Smooth muscle cell (in vitro differentiated cells): Measurements from ENCODE around the gene DYRK2. TPM values are rescaled to one million over a fixed set of nuclear protein-coding genes. Genes with fewer than 3 reads are reported as not detected.

Source experiments
- DNase-seq: peaks from one replicate; lab custom pipeline; 2025; ENCODE audit not compliant: unreplicated experiment; lab: John Stamatoyannopoulos, UW
- H2AFZ ChIP-seq: fragments of 200-600 bp; sonication (generic); 2 replicates; pipeline ENCODE4 v1.6.0; 2016; ENCODE audit warnings: antibody characterized with exemption, low read depth, mild to moderate bottlenecking
- H3F3A ChIP-seq: fragments of 200-600 bp; sonication (generic); 2 replicates; pipeline ENCODE4 v1.6.0; 2017; ENCODE audit warnings: antibody characterized with exemption, low read depth
- H3K27ac ChIP-seq: fragments of 200-600 bp; sonication (generic); 2 replicates; pipeline ENCODE4 v1.5.1; 2016; ENCODE audit warnings: low read depth, mild to moderate bottlenecking
- H3K27me3 ChIP-seq: fragments of 200-600 bp; sonication (generic); 2 replicates; pipeline ENCODE4 v1.6.1; 2016; ENCODE audit warnings: low read depth, mild to moderate bottlenecking
- H3K36me3 ChIP-seq: fragments of 200-600 bp; sonication (generic); 2 replicates; pipeline ENCODE4 v1.5.1; 2016; ENCODE audit warnings: low read depth
- H3K4me1 ChIP-seq: fragments of 200-600 bp; sonication (generic); 2 replicates; pipeline ENCODE4 v1.5.1; 2016; ENCODE audit warnings: low read depth
- H3K4me2 ChIP-seq: fragments of 200-600 bp; sonication (generic); 2 replicates; pipeline ENCODE4 v1.6.0; 2016; ENCODE audit warnings: mild to moderate bottlenecking
- H3K4me3 ChIP-seq: fragments of 200-600 bp; sonication (generic); 2 replicates; pipeline ENCODE4 v1.5.1; 2016; ENCODE audit warnings: mild to moderate bottlenecking
- H3K79me2 ChIP-seq: fragments of 200-600 bp; sonication (generic); 2 replicates; pipeline ENCODE4 v1.6.0; 2016; ENCODE audit warnings: low read depth, mild to moderate bottlenecking
- H3K9ac ChIP-seq: fragments of 200-600 bp; sonication (generic); 2 replicates; pipeline ENCODE4 v1.6.0; 2016; ENCODE audit warnings: low read depth
- H3K9me3 ChIP-seq: fragments of 200-600 bp; sonication (generic); replicated peaks from 2 replicates; pipeline ENCODE4 v1.5.1; 2016; ENCODE audit warnings: low read depth
- H4K20me1 ChIP-seq: fragments of 200-600 bp; sonication (generic); 2 replicates; pipeline ENCODE4 v1.6.0; 2016; ENCODE audit warnings: low read depth
- CTCF ChIP-seq: fragments of 200-600 bp; sonication (generic); IDR thresholded peaks from 2 replicates; pipeline ENCODE4 v1.5.1; 2017; ENCODE audit warnings: borderline replicate concordance, mild to moderate bottlenecking, antibody characterized with exemption; ENCODE audit not compliant: insufficient read depth, poor library complexity, severe bottlenecking
- WGBS: methylation state at CpG from one replicate; pipeline ENCODE4 v1.1.7; 2016; ENCODE audit warnings: low lambda C conversion rate; 5-methylcytosine and 5-hydroxymethylcytosine counted together
- polyA plus RNA-seq: library from polyadenylated mRNA; unstranded; fragments of >200 nt; fragmentation: Nextera tagmentation; extraction: Ambion mirVana; gene quantifications from 2 replicates; pipeline ENCODE4 v1.2.1, GENCODE V29; 2016
- total RNA-seq: library from RNA; depleted of rRNA; stranded (reverse); fragments of >200 nt; gene quantifications from 2 replicates; pipeline ENCODE4 v1.2.3, GENCODE V29; 2014

DYRK2 gene
- total and polyA plus RNA-seq, 2 experiments from 2014 or later, result 44.0 to 64.1 TPM

- Histone ChIP-seq H3K79me2 (peaks cover 58% of the 10 kb centered on the region), H3K4me3 (no peak overlapping the region), H3K4me1 (peaks cover 42% of the 10 kb centered on the region), H3F3A (peaks cover 57% of the 10 kb centered on the region), H3K36me3 (no peaks in the 10 kb centered on the region), H2AFZ (no peak overlapping the region), H3K9ac (peak overlapping the region; percentile 54), H3K9me3 (no peaks in the 10 kb centered on the region), H3K27me3 (no peaks in the 10 kb centered on the region), H4K20me1 (peaks cover 43% of the 10 kb centered on the region), H3K4me2 (peak overlapping the region; percentile 57), H3K27ac (peak overlapping the region; percentile 88)
- WGBS, result 60% methylated on average over 2 of the region's 2 CpGs
- no peak for TF ChIP-seq CTCF
- no peak for DNase-seq
These were observed 15.6 kb downstream of the DYRK2 start for GRCh38 chr12:67664171-67664570.

DNA sequence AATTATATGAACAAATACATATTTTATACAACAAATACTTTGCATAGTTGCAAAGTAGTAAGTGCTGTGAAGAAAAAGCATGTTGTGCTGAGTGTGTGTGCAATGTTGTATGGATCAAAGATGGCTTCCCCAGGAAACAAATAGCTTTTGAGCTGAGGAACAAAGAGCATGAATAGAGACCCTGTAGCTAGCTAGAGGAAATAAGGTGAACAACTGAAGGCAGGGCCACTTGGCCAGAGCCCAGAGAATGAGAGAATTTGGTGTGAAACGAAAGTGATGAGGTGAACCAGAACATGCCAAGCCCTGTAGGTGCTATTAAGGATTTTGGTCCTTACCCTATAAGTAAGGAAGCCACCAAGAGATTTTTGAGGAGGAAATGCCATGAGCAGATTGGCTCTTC, 17.1 kb downstream of the DYRK2 start:
- Histone ChIP-seq H2AFZ (no peak overlapping the region), H3K36me3 (no peaks in the 10 kb centered on the region), H3K79me2 (peaks cover 42% of the 10 kb centered on the region), H3K27me3 (no peaks in the 10 kb centered on the region), H3F3A (peaks cover 53% of the 10 kb centered on the region), H3K27ac (peak overlapping the region; percentile 88), H3K4me3 (no peak overlapping the region), H3K4me1 (peaks cover 30% of the 10 kb centered on the region), H4K20me1 (peaks cover 27% of the 10 kb centered on the region), H3K9me3 (no peaks in the 10 kb centered on the region), H3K4me2 (peak overlapping the region; percentile 1), H3K9ac (no peak overlapping the region)
- DNase-seq, result no peak
- 92% methylated on average over 1 of the region's 1 CpG for WGBS
- no peak for TF ChIP-seq CTCF

- H4K20me1 ChIP-seq, result peaks cover 18% of the 10 kb centered on the region
- H3K4me1 ChIP-seq, result peaks cover 23% of the 10 kb centered on the region
- WGBS, result 22% methylated on average over 1 of the region's 1 CpG
- no peaks in the 10 kb centered on the region for H3K36me3 ChIP-seq
- H3K27ac ChIP-seq, result peak overlapping the region; percentile 88
- H3K4me2 ChIP-seq, result peak overlapping the region; percentile 1
- peak overlapping the region; percentile 18 for H3K9ac ChIP-seq
- no peak overlapping the region for H3K4me3 ChIP-seq
- no peaks in the 10 kb centered on the region for H3K9me3 ChIP-seq
- no peaks in the 10 kb centered on the region for H3K27me3 ChIP-seq
- peaks cover 35% of the 10 kb centered on the region for H3K79me2 ChIP-seq
- H2AFZ ChIP-seq, result no peak overlapping the region
- no peak for DNase-seq
- peaks cover 45% of the 10 kb centered on the region for H3F3A ChIP-seq
- no peak for TF ChIP-seq CTCF
These were observed 18.1 kb downstream of the DYRK2 start for GRCh38 chr12:67666605-67667004.

- WGBS, result 64% methylated on average over 8 of the region's 8 CpGs
- Histone ChIP-seq H3K4me1 (peaks cover 23% of the 10 kb centered on the region), H3K36me3 (no peaks in the 10 kb centered on the region), H3K27me3 (no peaks in the 10 kb centered on the region), H4K20me1 (peaks cover 10% of the 10 kb centered on the region), H3K27ac (peak overlapping the region; percentile 88), H3K9ac (peak overlapping the region; percentile 18), H3K4me2 (peak overlapping the region; percentile 1), H3K4me3 (no peak overlapping the region), H2AFZ (no peak overlapping the region), H3F3A (peaks cover 40% of the 10 kb centered on the region), H3K79me2 (peaks cover 26% of the 10 kb centered on the region), H3K9me3 (no peaks in the 10 kb centered on the region)
- no peak for TF ChIP-seq CTCF
- no peak for DNase-seq
These were observed 18.9 kb downstream of the DYRK2 start for GRCh38 chr12:67667276-67668073.
